NCI-H774 (cell line): ENCODE results near the gene USHBP1.
A peak's percentile ranks its signal among the peaks of the same experiment; 100 is the strongest.

Source experiments
- DNase-seq: peaks from one replicate; lab custom pipeline; 2025; lab: John Stamatoyannopoulos, UW

The USHBP1 gene

GRCh38 chr19:17237747-17238706, 26.5 kb downstream of the USHBP1 start:
- no peak for DNase-seq

- DNase-seq = no peak
Observed at GRCh38 chr19:17236811-17237543, 27.6 kb downstream of the USHBP1 start.

GRCh38 chr19:17235971-17236777, 28.4 kb downstream of the USHBP1 start:
- peak; percentile 57 for DNase-seq

DNA sequence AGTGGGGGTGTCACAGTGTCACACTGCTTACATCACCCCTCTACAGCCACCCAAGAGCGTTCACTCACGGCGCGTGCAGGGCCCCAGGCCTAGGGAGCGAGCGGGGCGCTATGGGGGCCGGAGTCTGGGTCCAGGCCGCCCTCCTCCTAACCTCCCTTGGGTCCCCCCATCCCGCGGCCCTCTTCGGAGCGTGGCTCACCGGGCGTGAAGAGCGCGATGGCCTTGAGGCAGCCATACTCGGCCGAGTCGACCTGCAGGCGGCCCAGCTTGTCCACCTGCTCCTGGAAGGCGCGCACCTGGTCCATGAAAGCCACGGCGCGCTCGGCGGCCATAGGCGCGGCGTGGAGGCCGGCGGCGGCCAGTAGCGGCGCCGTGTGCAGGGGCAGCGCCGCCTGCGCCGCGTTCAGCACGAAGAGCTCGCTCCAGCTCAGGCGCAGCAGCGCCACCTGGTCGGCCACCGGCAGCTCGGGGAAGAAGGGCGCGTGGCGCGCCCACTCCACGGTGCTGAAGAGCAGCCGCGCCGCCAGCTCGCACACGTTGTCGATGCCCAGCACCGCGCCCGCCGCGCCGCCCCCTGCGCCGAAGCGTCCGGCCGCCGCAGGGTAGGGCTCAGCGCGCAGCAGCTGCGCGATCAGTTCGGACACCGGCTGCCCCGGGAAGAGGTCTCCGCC, 29.1 kb downstream of the USHBP1 start:
- DNase-seq = peak; percentile 57

DNA sequence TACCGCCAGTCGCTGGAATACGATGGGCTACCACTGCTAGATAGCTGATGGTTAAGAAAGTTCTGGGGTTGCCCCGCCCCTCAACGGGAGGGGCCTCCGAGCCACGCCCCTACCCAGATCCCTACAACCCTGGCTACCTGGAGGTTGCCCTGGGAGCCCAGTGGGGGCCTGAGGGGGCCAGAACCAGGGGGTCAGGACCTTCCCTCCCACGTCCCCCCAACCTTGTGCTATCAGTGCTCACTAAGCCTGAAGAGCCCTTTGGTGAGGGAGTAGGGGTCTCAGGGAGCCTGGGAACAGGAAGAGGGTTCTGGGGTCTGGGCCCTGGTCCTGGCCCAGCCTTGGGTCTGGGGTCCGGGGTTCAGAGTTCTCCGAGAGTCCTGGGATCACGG, 29.6 kb downstream of the USHBP1 start:
- DNase-seq = peak; percentile 48

GRCh38 chr19:17232258-17232657, 32.3 kb downstream of the USHBP1 start:
- DNase-seq = no peak

GRCh38 chr19:17229890-17230289, 34.7 kb downstream of the USHBP1 start:
- no peak for DNase-seq

DNA sequence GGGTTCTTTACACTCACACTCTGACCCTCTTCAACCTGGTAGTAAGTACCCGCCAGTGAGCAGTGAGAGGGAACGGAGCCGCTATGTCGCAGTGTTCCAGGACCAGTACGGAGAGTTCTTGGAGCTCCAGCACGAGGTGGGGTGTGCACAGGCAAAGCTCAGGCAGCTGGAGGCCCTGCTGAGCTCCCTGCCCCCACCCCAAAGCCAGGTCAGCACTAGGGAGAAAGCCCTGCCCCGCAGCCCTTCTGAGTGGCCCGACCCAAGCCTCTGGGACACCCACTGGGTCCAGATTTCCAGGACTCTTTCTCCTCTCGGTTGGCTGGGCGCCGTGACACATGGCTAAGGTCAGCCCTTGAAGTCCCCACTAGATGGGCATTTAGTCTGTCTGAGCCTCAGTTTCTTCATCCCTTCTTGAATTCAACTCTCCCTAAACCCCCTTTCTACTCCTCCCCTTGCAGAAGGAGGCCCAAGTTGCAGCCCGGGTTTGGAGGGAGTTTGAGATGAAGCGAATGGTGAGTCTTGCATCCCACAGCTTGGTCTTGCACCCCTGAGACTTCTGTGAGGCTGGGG, 36.7 kb downstream of the USHBP1 start:
- DNase-seq = no peak

GRCh38 chr19:17226002-17226933, 38.3 kb downstream of the USHBP1 start, which contains the start of gene OCEL1:
Gene OCEL1 (plus strand): TSS chr19:17226226. CDS start chr19:17226248, 22 bp downstream.
- peak; percentile 95 for DNase-seq

GRCh38 chr19:17225053-17225452, 39.5 kb downstream of the USHBP1 start:
- no peak for DNase-seq

DNA sequence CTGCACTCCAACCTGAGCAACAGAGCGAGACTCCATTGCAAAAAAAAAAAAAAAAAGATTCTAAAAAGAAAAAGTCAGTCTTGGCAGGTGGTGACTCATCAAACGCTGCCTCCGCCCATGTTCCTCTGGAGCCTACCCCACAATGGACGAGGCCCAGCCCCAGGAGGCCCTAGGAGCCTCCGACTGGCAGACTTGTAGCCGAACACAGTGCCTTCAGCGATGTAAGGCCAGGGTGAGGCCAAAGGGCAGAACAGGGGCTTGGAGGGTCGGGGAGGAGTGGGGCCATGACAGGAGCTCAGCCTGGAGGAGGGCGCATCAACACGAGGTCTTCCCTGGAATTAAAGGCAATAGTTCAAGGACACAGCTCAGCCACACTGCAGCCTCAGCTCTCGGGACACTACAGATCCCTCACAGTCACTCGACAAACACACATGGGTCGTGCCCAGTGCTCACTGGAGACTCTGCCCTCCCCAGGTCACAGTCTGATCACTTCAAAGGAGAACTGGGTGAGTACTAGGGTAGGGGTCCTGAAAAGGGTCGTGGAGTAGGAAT, 44.3 kb downstream of the USHBP1 start:
- DNase-seq = no peak

- DNase-seq = no peak
Observed at GRCh38 chr19:17219286-17219685, 45.3 kb downstream of the USHBP1 start.

- no peak for DNase-seq
Observed at GRCh38 chr19:17216058-17216670, 48.4 kb downstream of the USHBP1 start.

DNA sequence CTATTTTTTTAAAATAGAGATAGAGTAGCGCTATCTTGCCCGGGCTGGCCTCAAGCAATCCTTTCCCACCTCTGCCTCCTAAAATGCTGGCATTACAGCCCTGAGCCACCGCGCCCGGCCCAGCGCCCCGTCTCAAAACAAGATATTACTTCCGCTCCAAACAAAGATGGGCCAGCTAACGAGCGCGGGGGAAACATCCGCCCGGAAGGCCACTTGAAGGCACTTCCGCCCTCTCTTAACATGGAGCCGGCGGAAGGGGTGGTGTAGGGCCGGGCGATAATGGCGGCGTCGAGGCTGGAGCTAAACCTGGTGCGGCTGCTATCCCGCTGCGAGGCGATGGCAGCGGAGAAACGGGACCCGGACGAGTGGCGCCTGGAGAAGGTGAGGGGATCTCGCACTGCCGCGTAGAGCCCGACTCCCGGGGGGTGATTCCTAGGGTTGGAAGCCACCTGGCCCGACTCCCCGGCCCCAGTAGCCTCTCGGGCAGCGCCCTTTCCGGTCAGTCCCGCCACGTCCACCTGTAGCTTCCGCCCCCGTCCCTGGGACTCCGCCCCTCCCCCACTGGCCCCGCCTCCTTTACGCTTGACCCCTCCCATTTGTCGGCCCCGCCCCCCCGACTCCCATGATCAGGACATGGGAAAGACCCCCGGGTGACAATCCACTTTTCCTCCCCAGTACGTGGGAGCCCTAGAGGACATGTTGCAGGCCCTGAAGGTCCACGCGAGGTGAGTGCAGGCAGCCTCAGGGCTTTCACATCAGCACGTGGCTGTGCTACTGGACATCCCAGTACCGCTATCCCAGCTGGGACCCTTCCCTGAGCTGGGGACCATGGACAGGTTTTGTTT, 49.2 kb downstream of the USHBP1 start, which contains the start of gene USE1:
Gene USE1, plus strand, starts transcription at position 231 of the 845 bp plus-strand sequence. Its CDS starts 49 bp downstream, at position 280.
- peak; percentile 91 for DNase-seq

GRCh38 chr19:17214508-17215126, 49.9 kb downstream of the USHBP1 start:
- no peak for DNase-seq

- no peak for DNase-seq
Observed at GRCh38 chr19:17213334-17213733, 51.2 kb downstream of the USHBP1 start.

DNA sequence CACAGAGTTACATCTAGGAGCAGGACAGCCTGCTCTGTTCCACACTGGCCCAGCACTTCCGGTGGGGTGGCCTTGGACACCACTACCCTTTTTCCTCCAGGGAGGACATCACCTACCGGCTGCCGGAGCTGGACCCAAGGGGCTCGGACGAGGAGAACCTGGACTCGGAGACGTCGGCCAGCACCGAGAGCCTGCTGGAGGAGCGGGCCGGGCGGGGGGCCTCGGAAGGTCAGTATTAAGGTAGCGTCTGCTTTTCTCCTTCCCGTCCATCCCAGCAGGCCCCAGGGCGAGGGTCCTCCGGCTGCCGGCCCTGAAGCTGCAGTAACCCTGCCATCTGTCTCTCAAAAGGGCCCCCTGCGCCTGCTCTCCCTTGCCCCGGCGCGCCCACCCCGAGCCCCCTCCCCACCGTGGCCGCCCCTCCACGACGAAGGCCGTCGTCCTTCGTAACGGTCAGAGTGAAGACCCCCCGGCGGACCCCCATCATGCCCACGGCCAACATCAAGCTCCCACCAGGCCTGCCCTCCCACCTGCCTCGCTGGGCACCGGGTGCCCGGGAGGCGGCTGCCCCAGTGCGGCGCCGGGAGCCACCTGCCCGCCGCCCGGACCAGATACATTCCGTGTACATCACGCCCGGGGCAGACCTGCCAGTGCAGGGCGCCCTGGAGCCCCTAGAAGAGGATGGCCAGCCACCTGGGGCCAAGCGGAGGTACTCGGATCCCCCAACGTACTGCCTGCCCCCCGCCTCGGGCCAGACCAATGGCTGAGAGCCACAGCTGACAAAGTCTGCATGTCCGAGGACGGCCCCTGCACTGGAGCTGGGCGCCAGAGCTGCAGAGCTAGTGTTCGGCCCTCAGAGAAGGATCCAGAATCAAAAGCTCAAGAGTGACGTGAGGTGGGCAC, 52.7 kb downstream of the USHBP1 start:
- no peak for DNase-seq
